Neural crest cell (in vitro differentiated cells): ENCODE results near the gene HYAL3. TPM values are rescaled to one million over a fixed set of nuclear protein-coding genes. Genes with fewer than 3 reads are reported as not detected.
"Not testable (repeated sequence)": the region's sequence is repeated elsewhere in the genome, so short reads cannot be mapped to it uniquely, and the experiment has no call there.

Experiments
- DNase-seq: peaks from one replicate; pipeline ENCODE4 v3.0.0; 2021; ENCODE audit warnings: low read depth, mixed read lengths, low spot score
- H3K27ac Mint-ChIP-seq: one replicate; pipeline ENCODE4 v1.8.0; 2021; ENCODE audit warnings: mild to moderate bottlenecking, mixed read lengths; ENCODE audit not compliant: unreplicated experiment
- H3K27me3 Mint-ChIP-seq: 2 replicates; pipeline ENCODE4 v1.8.0; 2021; ENCODE audit warnings: low read depth, mild to moderate bottlenecking, mixed read lengths
- H3K36me3 Mint-ChIP-seq: 2 replicates; pipeline ENCODE4 v1.8.0; 2021; ENCODE audit warnings: low read depth, mild to moderate bottlenecking, mixed read lengths
- H3K4me1 Mint-ChIP-seq: 2 replicates; pipeline ENCODE4 v1.8.0; 2021; ENCODE audit warnings: mixed read lengths
- H3K4me3 Mint-ChIP-seq: one replicate; pipeline ENCODE4 v1.8.0; 2021; ENCODE audit warnings: mild to moderate bottlenecking, mixed read lengths
- H3K9me3 Mint-ChIP-seq: 2 replicates; pipeline ENCODE4 v1.8.0; 2021; ENCODE audit warnings: mixed read lengths
- CTCF ChIP-seq: fragments of 200-600 bp; sonication (generic); conservative IDR thresholded peaks from 2 replicates; pipeline ENCODE4 v1.5.0; 2021; ENCODE audit warnings: antibody characterized with exemption, mild to moderate bottlenecking
- total RNA-seq: library from RNA; stranded (reverse); gene quantifications from 2 replicates; pipeline ENCODE4 v1.2.1, GENCODE V29; 2021

HYAL3 gene
- total RNA-seq, 1 donor from 2014 or later = 4.4 TPM

- no peaks in the 10 kb centered on the region for H3K27me3 Mint-ChIP-seq
- no peak for TF ChIP-seq CTCF
- H3K27ac Mint-ChIP-seq = peak overlapping the region; percentile 52
- peaks cover 39% of the 10 kb centered on the region for H3K4me1 Mint-ChIP-seq
- H3K4me3 Mint-ChIP-seq = no peak overlapping the region
- DNase-seq = no peak
- no peaks in the 10 kb centered on the region for H3K9me3 Mint-ChIP-seq
- no peaks in the 10 kb centered on the region for H3K36me3 Mint-ChIP-seq
These were observed 50.8 kb downstream of the HYAL3 start for GRCh38 chr3:50248387-50248786.

GRCh38 chr3:50246517-50246954, 52.7 kb downstream of the HYAL3 start:
- H3K9me3 Mint-ChIP-seq = no peaks in the 10 kb centered on the region
- peak overlapping the region; percentile 77 for H3K4me3 Mint-ChIP-seq
- no peaks in the 10 kb centered on the region for H3K27me3 Mint-ChIP-seq
- H3K27ac Mint-ChIP-seq = peak overlapping the region; percentile 71
- TF ChIP-seq CTCF = peak; percentile 8
- peaks cover 50% of the 10 kb centered on the region for H3K4me1 Mint-ChIP-seq
- DNase-seq = no peak
- H3K36me3 Mint-ChIP-seq = no peaks in the 10 kb centered on the region

GRCh38 chr3:50245831-50246516, 53.2 kb downstream of the HYAL3 start:
- peak overlapping the region; percentile 57 for H3K27ac Mint-ChIP-seq
- H3K4me3 Mint-ChIP-seq = peak overlapping the region; percentile 77
- no peaks in the 10 kb centered on the region for H3K27me3 Mint-ChIP-seq
- H3K36me3 Mint-ChIP-seq = no peaks in the 10 kb centered on the region
- DNase-seq = peak; percentile 98
- peaks cover 55% of the 10 kb centered on the region for H3K4me1 Mint-ChIP-seq
- H3K9me3 Mint-ChIP-seq = no peaks in the 10 kb centered on the region
- peak; percentile 100 for TF ChIP-seq CTCF

- H3K4me1 Mint-ChIP-seq = peaks cover 58% of the 10 kb centered on the region
- H3K9me3 Mint-ChIP-seq = no peaks in the 10 kb centered on the region
These were observed 53.9 kb downstream of the HYAL3 start for GRCh38 chr3:50245251-50245745.

GRCh38 chr3:50244813-50245212, 54.4 kb downstream of the HYAL3 start:
- not testable (repeated sequence) for H3K36me3 Mint-ChIP-seq, DNase-seq, H3K9me3 Mint-ChIP-seq, H3K27me3 Mint-ChIP-seq
- Mint-ChIP-seq H3K27ac (peak overlapping the region; percentile 81), H3K4me1 (peaks cover 63% of the 10 kb centered on the region), H3K4me3 (peak overlapping the region; percentile 80)

More at GRCh38 chr3:50245251-50245745, 53.9 kb downstream of the HYAL3 start:
- DNase-seq = no peak
- no peak for TF ChIP-seq CTCF
- Mint-ChIP-seq H3K36me3 (no peaks in the 10 kb centered on the region), H3K27me3 (no peaks in the 10 kb centered on the region), H3K4me3 (peak overlapping the region; percentile 77), H3K27ac (peak overlapping the region; percentile 81)

GRCh38 chr3:50243543-50243895, 55.7 kb downstream of the HYAL3 start:
- H3K27ac Mint-ChIP-seq = peak overlapping the region; percentile 27
- H3K4me3 Mint-ChIP-seq = peak overlapping the region; percentile 62
- H3K27me3 Mint-ChIP-seq = no peaks in the 10 kb centered on the region
- TF ChIP-seq CTCF = no peak
- H3K4me1 Mint-ChIP-seq = peaks cover 75% of the 10 kb centered on the region
- no peaks in the 10 kb centered on the region for H3K36me3 Mint-ChIP-seq
- no peak for DNase-seq
- no peaks in the 10 kb centered on the region for H3K9me3 Mint-ChIP-seq
